Gastrocnemius medialis (tissue), 4 donors: ENCODE results near the gene RIMS4.

Experiments
- POLR2A ChIP-seq, 2 donors: fragments of 450-650 bp; IDR thresholded peaks; one replicate each; pipeline ENCODE4 v1.6.1; 2017; ENCODE audit warnings: antibody characterized with exemption in 2 of 2, mild to moderate bottlenecking in 2 of 2, moderate library complexity in 2 of 2
- TF ChIP-seq, protein P1 (sequence below), 5 experiments: fragments of 450-650 bp in 3 of 5; fragments of 200-600 bp in 2 of 5; sonication (generic) in 2 of 5; IDR thresholded peaks in 4 of 5; conservative IDR thresholded peaks in 1 of 5; 1 replicate in 4 of 5; 2 replicates in 1 of 5; pipeline ENCODE4 v1.5.1; 2016 to 2019; ENCODE audit warnings: antibody characterized with exemption in 5 of 5, mild to moderate bottlenecking in 3 of 5, moderate library complexity in 3 of 5

DNA sequence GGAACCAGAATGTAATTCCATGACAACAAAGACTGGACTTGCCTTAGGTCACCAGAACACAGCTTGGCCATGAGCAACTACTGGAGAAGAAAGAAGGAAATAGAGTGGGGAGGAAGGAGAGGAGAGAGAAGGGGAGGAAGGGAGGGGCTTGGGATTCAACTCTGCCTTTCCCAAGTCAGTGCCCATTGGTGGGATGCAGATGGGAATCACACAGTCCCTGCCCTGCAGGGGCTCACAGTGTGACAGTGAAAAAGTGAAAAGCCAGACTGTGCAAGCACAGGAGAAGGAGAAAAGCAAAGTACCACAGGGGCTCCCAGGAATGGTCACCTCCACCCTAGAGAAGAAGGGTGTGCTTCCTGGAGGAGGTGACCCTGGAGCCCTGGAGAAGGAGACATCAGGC, 14.0 kb downstream of the RIMS4 start:
- TF ChIP-seq, protein P1, sequence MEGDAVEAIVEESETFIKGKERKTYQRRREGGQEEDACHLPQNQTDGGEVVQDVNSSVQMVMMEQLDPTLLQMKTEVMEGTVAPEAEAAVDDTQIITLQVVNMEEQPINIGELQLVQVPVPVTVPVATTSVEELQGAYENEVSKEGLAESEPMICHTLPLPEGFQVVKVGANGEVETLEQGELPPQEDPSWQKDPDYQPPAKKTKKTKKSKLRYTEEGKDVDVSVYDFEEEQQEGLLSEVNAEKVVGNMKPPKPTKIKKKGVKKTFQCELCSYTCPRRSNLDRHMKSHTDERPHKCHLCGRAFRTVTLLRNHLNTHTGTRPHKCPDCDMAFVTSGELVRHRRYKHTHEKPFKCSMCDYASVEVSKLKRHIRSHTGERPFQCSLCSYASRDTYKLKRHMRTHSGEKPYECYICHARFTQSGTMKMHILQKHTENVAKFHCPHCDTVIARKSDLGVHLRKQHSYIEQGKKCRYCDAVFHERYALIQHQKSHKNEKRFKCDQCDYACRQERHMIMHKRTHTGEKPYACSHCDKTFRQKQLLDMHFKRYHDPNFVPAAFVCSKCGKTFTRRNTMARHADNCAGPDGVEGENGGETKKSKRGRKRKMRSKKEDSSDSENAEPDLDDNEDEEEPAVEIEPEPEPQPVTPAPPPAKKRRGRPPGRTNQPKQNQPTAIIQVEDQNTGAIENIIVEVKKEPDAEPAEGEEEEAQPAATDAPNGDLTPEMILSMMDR (IDR thresholded peaks at IDR 0.05 in 4 of 5, conservative IDR thresholded peaks at IDR 0.05 in 1 of 5) = no peak
- TF ChIP-seq POLR2A (IDR thresholded peaks at IDR 0.05) = no peak
